Thoracic aorta endothelial cell (primary cell): ENCODE results near the gene UHMK1. TPM values are rescaled to one million over a fixed set of nuclear protein-coding genes. Genes with fewer than 3 reads are reported as not detected.

ENCODE experiments used
- small RNA-seq: library from RNA; depleted of rRNA; stranded (forward); fragments of <200 nt; gene quantifications from one replicate; pipeline ENCODE3, GENCODE V24; 2012
- total RNA-seq: library from RNA; depleted of rRNA; stranded (reverse); fragments of >200 nt; gene quantifications from 2 replicates; pipeline ENCODE4 v1.2.3, GENCODE V29; 2012

Gene UHMK1, protein sequence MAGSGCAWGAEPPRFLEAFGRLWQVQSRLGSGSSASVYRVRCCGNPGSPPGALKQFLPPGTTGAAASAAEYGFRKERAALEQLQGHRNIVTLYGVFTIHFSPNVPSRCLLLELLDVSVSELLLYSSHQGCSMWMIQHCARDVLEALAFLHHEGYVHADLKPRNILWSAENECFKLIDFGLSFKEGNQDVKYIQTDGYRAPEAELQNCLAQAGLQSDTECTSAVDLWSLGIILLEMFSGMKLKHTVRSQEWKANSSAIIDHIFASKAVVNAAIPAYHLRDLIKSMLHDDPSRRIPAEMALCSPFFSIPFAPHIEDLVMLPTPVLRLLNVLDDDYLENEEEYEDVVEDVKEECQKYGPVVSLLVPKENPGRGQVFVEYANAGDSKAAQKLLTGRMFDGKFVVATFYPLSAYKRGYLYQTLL
- 118 and 126 TPM in 2 replicates for total RNA-seq

GRCh38 chr1:162497723-162498495 lies at the start of gene UHMK1:
TSS of gene UHMK1 (plus strand) at chr1:162497818. CDS start at chr1:162498001, 183 bp downstream.

DNA sequence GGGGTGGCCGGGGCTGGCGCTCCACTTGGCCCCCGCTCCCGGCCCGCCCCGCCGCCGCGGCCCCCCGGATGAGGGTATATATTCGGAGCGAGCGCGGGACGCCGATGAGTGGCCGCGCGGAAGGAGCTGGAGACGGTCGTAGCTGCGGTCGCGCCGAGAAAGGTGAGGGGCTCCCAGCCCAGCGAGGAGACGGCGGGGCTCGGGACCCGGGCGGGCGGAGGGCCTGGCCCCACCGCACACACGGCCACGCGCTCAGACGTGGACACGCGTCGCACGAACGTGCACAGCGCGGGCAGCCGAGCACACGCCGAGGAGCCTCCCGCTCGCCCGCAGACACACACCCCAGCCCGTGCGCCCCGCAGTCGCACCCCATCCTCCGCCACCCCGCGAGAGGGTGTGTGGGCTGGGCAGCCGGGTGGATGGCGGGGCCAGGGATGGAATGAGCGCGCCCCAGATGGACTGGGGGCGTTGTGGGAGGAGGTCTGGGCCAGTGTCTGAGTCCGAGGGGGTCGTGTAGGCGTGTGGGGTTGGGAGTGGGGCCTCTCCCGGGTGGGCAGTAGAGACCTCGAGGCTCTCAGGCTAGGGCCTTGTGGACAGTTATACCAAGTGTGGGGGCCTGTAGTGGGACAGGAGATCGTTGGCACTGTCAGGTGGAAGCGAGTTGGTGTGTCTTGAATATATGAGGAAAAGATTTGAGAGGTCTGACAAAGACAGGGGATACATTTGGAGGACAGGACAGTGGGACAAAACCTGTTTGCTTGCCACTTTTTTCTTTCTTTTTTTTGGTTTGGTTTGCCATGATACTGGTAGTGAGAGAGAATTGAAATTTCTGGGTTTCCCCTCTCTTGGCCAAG lies 64.2 kb downstream of the UHMK1 start, which contains the start of gene UAP1:
UAP1 (plus strand) TSS at position 107 of the 854 bp plus-strand sequence. CDS start 4,347 bp downstream, outside the sequence.

Small RNA genes within 50 kb of the gene (small RNA-seq; reads per million reads assigned to genes)
- 0.28 reads per million for gene UQCRBP2

Other genes with a start within 250 kb of the UHMK1 start
- gene SPATA46, start 121.0 kb upstream of the UHMK1 start, total RNA-seq, result not detected in 2 replicates
- 3.4 and 3.7 TPM in 2 replicates for gene C1orf226, start 116.1 kb upstream of the UHMK1 start, total RNA-seq
- 0.07 TPM in 1 of 2 replicates, not detected in the other for gene SH2D1B, start 85.7 kb upstream of the UHMK1 start, total RNA-seq
- 185 and 237 TPM in 2 replicates for gene UAP1, start 63.9 kb downstream of the UHMK1 start, total RNA-seq
- gene DDR2, start 134.6 kb downstream of the UHMK1 start, total RNA-seq, result 65.0 and 66.8 TPM in 2 replicates